OCI-LY1 (cell line): Measurements from ENCODE around the gene MCUB.

Experiments
- H2AFZ ChIP-seq: fragments of 200-600 bp; sonication (generic), shearing (Covaris generic); 2 replicates; pipeline ENCODE4 v1.6.0; 2014; ENCODE audit warnings: antibody characterized with exemption, mild to moderate bottlenecking, low read length
- H3F3A ChIP-seq: fragments of 200-600 bp; sonication (generic), shearing (Covaris generic); 2 replicates; pipeline ENCODE4 v1.6.0; 2014; ENCODE audit warnings: mild to moderate bottlenecking, antibody characterized with exemption, low read length, moderate library complexity; ENCODE audit not compliant: insufficient read depth
- H3K27ac ChIP-seq: fragments of 200-600 bp; sonication (generic); 2 replicates; pipeline ENCODE4 v1.5.1; 2014; ENCODE audit warnings: low read length, mixed run types, mild to moderate bottlenecking, low read depth; ENCODE audit not compliant: poor library complexity, severe bottlenecking
- H3K27me3 ChIP-seq: fragments of 200-600 bp; sonication (generic); 2 replicates; pipeline ENCODE4 v1.6.0; 2014; ENCODE audit warnings: antibody characterized with exemption, mild to moderate bottlenecking, low read length, moderate library complexity; ENCODE audit not compliant: insufficient read depth
- H3K36me3 ChIP-seq: fragments of 200-600 bp; sonication (generic); 2 replicates; pipeline ENCODE4 v1.6.1; 2014; ENCODE audit warnings: mild to moderate bottlenecking, antibody characterized with exemption, low read length, moderate library complexity, mixed read lengths; ENCODE audit not compliant: insufficient read depth
- H3K4me1 ChIP-seq: fragments of 200-600 bp; sonication (generic); 2 replicates; pipeline ENCODE4 v1.5.1; 2014; ENCODE audit warnings: mild to moderate bottlenecking, low read length, moderate library complexity; ENCODE audit not compliant: insufficient read depth, severe bottlenecking
- H3K4me2 ChIP-seq: fragments of 200-600 bp; sonication (generic), shearing (Covaris generic); 2 replicates; pipeline ENCODE4 v1.6.1; 2014; ENCODE audit warnings: low read length
- H3K4me3 ChIP-seq: fragments of 200-600 bp; sonication (generic); 2 replicates; pipeline ENCODE4 v1.5.1; 2014; ENCODE audit warnings: low read length, low read depth, mild to moderate bottlenecking, mixed read lengths; ENCODE audit not compliant: poor library complexity, severe bottlenecking
- H3K79me2 ChIP-seq: fragments of 200-600 bp; shearing (Covaris generic); 2 replicates; pipeline ENCODE4 v1.6.1; 2016; ENCODE audit warnings: mixed run types, low read length, mixed read lengths; ENCODE audit not compliant: insufficient read depth
- H3K9ac ChIP-seq: fragments of 200-600 bp; sonication (generic), shearing (Covaris generic); 2 replicates; pipeline ENCODE4 v1.6.1; 2014; ENCODE audit warnings: mild to moderate bottlenecking, low read length, mixed read lengths
- H3K9me2 ChIP-seq: fragments of 200-600 bp; sonication (generic), shearing (Covaris generic); 2 replicates; pipeline ENCODE4 v1.6.1; 2014; ENCODE audit warnings: low read depth, mild to moderate bottlenecking, low read length, mixed read lengths
- H3K9me3 ChIP-seq: fragments of 200-600 bp; shearing (Covaris generic); 2 replicates; pipeline ENCODE4 v1.6.1; 2014; ENCODE audit warnings: low read length, mixed read lengths
- H4K20me1 ChIP-seq: fragments of 200-600 bp; sonication (generic), shearing (Covaris generic); 2 replicates; pipeline ENCODE4 v1.6.0; 2016; ENCODE audit warnings: mild to moderate bottlenecking, low read length; ENCODE audit not compliant: insufficient read depth
- EZH2 ChIP-seq: fragments of 200-600 bp; sonication (generic), shearing (Covaris generic); IDR thresholded peaks from 2 replicates; pipeline ENCODE4 v1.8.0; 2017; ENCODE audit warnings: borderline replicate concordance, mixed run types, mild to moderate bottlenecking, antibody characterized with exemption, low read length, moderate library complexity, mixed read lengths
- TF ChIP-seq, protein P1 (sequence below): fragments of 200-600 bp; sonication (generic), shearing (Covaris generic); IDR thresholded peaks from 2 replicates; pipeline ENCODE4 v1.5.1; 2017; ENCODE audit warnings: mild to moderate bottlenecking, antibody characterized with exemption, low read length, moderate library complexity, mixed read lengths

MCUB gene

DNA sequence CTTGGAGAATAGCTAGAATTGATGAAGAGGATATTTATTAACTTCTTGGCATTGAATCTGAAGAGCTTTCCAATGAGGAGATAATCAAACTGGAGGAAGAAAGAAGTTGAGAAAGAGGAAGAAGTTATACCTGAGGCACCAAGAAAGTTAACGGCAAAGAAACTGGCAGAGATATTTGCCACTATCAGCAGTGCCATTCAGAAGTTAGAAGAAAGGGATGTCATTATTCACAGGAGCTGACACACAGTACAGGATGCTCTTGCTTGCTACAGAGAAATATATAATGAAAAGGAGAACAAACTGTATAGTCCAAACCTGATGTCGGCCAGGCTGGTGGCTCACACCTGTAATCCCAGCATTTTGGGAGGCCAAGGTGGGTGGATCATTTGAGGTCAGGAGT, 64.5 kb downstream of the MCUB start:
- Histone ChIP-seq H3F3A (no peaks in the 10 kb centered on the region), H2AFZ (no peak overlapping the region), H3K27me3 (no peaks in the 10 kb centered on the region), H3K36me3 (0 out of 2 replicates have a peak, but pooled peaks cover 7% of the 10 kb centered on the region), H3K9me3 (no peaks in the 10 kb centered on the region), H4K20me1 (no peaks in the 10 kb centered on the region), H3K27ac (no peak overlapping the region), H3K9ac (no peak overlapping the region), H3K4me2 (no peak overlapping the region), H3K9me2 (no peaks in the 10 kb centered on the region), H3K4me3 (no peak overlapping the region), H3K79me2 (0 out of 2 replicates have a peak, but pooled peaks cover 8% of the 10 kb centered on the region), H3K4me1 (no peaks in the 10 kb centered on the region)
- TF ChIP-seq, protein P1, sequence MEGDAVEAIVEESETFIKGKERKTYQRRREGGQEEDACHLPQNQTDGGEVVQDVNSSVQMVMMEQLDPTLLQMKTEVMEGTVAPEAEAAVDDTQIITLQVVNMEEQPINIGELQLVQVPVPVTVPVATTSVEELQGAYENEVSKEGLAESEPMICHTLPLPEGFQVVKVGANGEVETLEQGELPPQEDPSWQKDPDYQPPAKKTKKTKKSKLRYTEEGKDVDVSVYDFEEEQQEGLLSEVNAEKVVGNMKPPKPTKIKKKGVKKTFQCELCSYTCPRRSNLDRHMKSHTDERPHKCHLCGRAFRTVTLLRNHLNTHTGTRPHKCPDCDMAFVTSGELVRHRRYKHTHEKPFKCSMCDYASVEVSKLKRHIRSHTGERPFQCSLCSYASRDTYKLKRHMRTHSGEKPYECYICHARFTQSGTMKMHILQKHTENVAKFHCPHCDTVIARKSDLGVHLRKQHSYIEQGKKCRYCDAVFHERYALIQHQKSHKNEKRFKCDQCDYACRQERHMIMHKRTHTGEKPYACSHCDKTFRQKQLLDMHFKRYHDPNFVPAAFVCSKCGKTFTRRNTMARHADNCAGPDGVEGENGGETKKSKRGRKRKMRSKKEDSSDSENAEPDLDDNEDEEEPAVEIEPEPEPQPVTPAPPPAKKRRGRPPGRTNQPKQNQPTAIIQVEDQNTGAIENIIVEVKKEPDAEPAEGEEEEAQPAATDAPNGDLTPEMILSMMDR, result no peak
- no peak for TF ChIP-seq EZH2

DNA sequence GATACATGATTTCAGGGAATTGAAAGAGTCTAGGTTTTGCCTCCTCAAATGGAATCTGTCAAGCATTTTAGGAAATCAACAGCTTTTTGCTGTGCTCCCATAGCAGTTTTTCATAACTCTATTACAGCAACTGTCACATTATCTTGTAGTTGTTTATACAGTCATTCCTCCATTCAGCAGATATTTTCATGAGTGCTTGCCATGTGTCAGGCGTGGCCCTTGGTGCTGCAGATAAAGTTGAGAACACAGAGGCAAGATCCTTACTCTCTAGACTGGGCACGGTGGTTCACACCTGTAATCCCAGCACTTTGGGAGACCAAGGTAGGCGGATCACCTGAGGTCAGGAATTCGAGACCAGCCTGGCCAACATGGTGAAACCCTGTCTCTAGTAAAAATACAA, 67.3 kb downstream of the MCUB start:
- Histone ChIP-seq H3K36me3 (0 out of 2 replicates have a peak, but pooled peaks cover 7% of the 10 kb centered on the region), H3K9me2 (no peaks in the 10 kb centered on the region), H3K4me2 (no peak overlapping the region), H3K4me3 (no peak overlapping the region), H3K4me1 (peaks cover 16% of the 10 kb centered on the region), H3K79me2 (peaks cover 8% of the 10 kb centered on the region; the same call in 1 of the 2 replicates), H3K27me3 (no peaks in the 10 kb centered on the region), H3K9me3 (no peaks in the 10 kb centered on the region), H3K9ac (no peak overlapping the region), H3K27ac (no peak overlapping the region), H4K20me1 (no peaks in the 10 kb centered on the region), H2AFZ (no peak overlapping the region), H3F3A (no peaks in the 10 kb centered on the region)
- TF ChIP-seq, protein P1, result no peak
- TF ChIP-seq EZH2, result no peak

DNA sequence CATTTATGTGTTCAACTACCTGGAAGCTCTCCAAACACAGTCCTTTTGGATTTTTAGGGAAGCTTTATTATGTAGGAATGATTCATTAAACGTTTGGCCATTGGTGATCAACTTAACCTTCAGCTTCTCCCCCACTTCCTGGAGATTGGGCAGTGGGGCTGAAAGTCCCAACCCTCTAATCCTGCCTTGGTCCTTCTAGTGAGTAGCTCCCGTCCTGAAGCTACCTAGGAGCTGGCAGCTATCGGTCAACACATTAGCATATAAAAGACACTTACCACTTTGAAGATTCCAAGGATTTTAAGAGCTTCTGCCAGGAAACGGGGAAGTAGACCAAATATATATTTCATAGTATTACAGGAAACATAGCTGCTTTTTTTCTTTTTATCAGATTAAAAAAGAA, 69.7 kb downstream of the MCUB start:
- no peaks in the 10 kb centered on the region for H3F3A ChIP-seq
- TF ChIP-seq, protein P1, result no peak
- no peak for TF ChIP-seq EZH2
- H3K9me3 ChIP-seq, result no peaks in the 10 kb centered on the region
- no peak overlapping the region for H3K27ac ChIP-seq
- H3K4me2 ChIP-seq, result no peak overlapping the region
- H3K36me3 ChIP-seq, result peaks cover 3% of the 10 kb centered on the region; the same call in 1 of the 2 replicates
- H4K20me1 ChIP-seq, result no peaks in the 10 kb centered on the region
- H3K9me2 ChIP-seq, result no peaks in the 10 kb centered on the region
- H3K9ac ChIP-seq, result no peak overlapping the region
- no peak overlapping the region for H2AFZ ChIP-seq
- H3K79me2 ChIP-seq, result peaks cover 6% of the 10 kb centered on the region; the same call in 1 of the 2 replicates
- no peaks in the 10 kb centered on the region for H3K27me3 ChIP-seq
- peaks cover 16% of the 10 kb centered on the region for H3K4me1 ChIP-seq
- H3K4me3 ChIP-seq, result no peak overlapping the region
